H9 (cell line): ENCODE measurements around the gene RGS6. TPM values are rescaled to one million over a fixed set of nuclear protein-coding genes. Genes with fewer than 3 reads are reported as not detected.

Experiments used
- DNase-seq: peaks from one replicate; pipeline ENCODE4 v3.0.0-alpha.2; 2017
- H2AFZ ChIP-seq: one replicate; pipeline ENCODE4 v1.6.1; 2013; ENCODE audit warnings: mild to moderate bottlenecking, low read length, control low read depth, moderate library complexity
- H2AK5ac ChIP-seq: 2 replicates; pipeline ENCODE4 v1.6.1; 2013; ENCODE audit warnings: low read length, control low read depth, mixed read lengths; ENCODE audit not compliant: insufficient read length
- H2BK120ac ChIP-seq: one replicate; pipeline ENCODE4 v1.6.1; 2013; ENCODE audit warnings: low read depth, mild to moderate bottlenecking, low read length, control low read depth, inconsistent platforms; ENCODE audit not compliant: poor library complexity, severe bottlenecking
- H2BK12ac ChIP-seq: 2 replicates; pipeline ENCODE4 v1.6.1; 2013; ENCODE audit warnings: low read length, control low read depth, mixed read lengths, low read depth; ENCODE audit not compliant: insufficient read length
- H2BK15ac ChIP-seq: 2 replicates; pipeline ENCODE4 v1.6.1; 2013; ENCODE audit warnings: low read depth, low read length, control low read depth
- H2BK20ac ChIP-seq: one replicate; pipeline ENCODE4 v1.6.1; 2013; ENCODE audit warnings: low read depth, mild to moderate bottlenecking, low read length, control low read depth, inconsistent platforms; ENCODE audit not compliant: poor library complexity, severe bottlenecking
- H2BK5ac ChIP-seq: 2 replicates; pipeline ENCODE4 v1.6.1; 2013; ENCODE audit warnings: low read length, control low read depth, mixed read lengths; ENCODE audit not compliant: insufficient read length
- H3K14ac ChIP-seq: 2 replicates; pipeline ENCODE4 v1.6.1; 2013; ENCODE audit warnings: low read length, control low read depth; ENCODE audit not compliant: insufficient read depth
- H3K18ac ChIP-seq: 2 replicates; pipeline ENCODE4 v1.6.1; 2013; ENCODE audit warnings: low read depth, mild to moderate bottlenecking, mixed read lengths, low read length, control low read depth; ENCODE audit not compliant: insufficient read length
- H3K23ac ChIP-seq: 2 replicates; pipeline ENCODE4 v1.6.1; 2013; ENCODE audit warnings: low read length, control low read depth, mixed read lengths, low read depth; ENCODE audit not compliant: insufficient read length
- H3K23me2 ChIP-seq: 2 replicates; pipeline ENCODE4 v1.6.1; 2013; ENCODE audit warnings: low read depth, mild to moderate bottlenecking, mixed read lengths, low read length, control low read depth; ENCODE audit not compliant: insufficient read length, poor library complexity, severe bottlenecking
- H3K27ac ChIP-seq: 2 replicates; pipeline ENCODE4 v1.5.1; 2013; ENCODE audit warnings: low read length, control low read depth, mixed read lengths, low read depth; ENCODE audit not compliant: insufficient read length
- H3K27me3 ChIP-seq: 2 replicates; pipeline ENCODE4 v1.6.1; 2013; ENCODE audit warnings: low read length, control low read depth, inconsistent platforms; ENCODE audit not compliant: insufficient read depth
- H3K4ac ChIP-seq: 2 replicates; pipeline ENCODE4 v1.6.1; 2013; ENCODE audit warnings: low read depth, mild to moderate bottlenecking, control low read depth, inconsistent platforms, low read length, moderate library complexity
- H3K4me1 ChIP-seq: 2 replicates; pipeline ENCODE4 v1.6.1; 2013; ENCODE audit warnings: low read length, control low read depth, inconsistent platforms; ENCODE audit not compliant: insufficient read depth
- H3K4me2 ChIP-seq: 2 replicates; pipeline ENCODE4 v1.6.1; 2013; ENCODE audit warnings: low read length, control low read depth, mixed read lengths; ENCODE audit not compliant: insufficient read length, insufficient read depth
- H3K56ac ChIP-seq: 2 replicates; pipeline ENCODE4 v1.6.1; 2013; ENCODE audit warnings: low read depth, mild to moderate bottlenecking, mixed read lengths, low read length, control low read depth; ENCODE audit not compliant: insufficient read length
- H3K79me1 ChIP-seq: 2 replicates; pipeline ENCODE4 v1.6.1; 2013; ENCODE audit warnings: low read depth, mild to moderate bottlenecking, moderate library complexity, low read length, control low read depth, inconsistent platforms; ENCODE audit not compliant: insufficient read depth, poor library complexity, severe bottlenecking
- H3K79me2 ChIP-seq: 2 replicates; pipeline ENCODE4 v1.6.1; 2013; ENCODE audit warnings: low read length, control low read depth, inconsistent platforms; ENCODE audit not compliant: insufficient read depth
- H3K9ac ChIP-seq: 2 replicates; pipeline ENCODE4 v1.6.1; 2013; ENCODE audit warnings: low read length, control low read depth, mixed read lengths; ENCODE audit not compliant: insufficient read length; ENCODE audit errors: extremely low read depth
- H3K9me3 ChIP-seq: one replicate; pipeline ENCODE4 v1.6.1; 2013; ENCODE audit warnings: low read depth, low read length, inconsistent platforms; ENCODE audit not compliant: control insufficient read depth
- H3T11ph ChIP-seq: one replicate; pipeline ENCODE4 v1.6.1; 2013; ENCODE audit warnings: mild to moderate bottlenecking, low read length, control low read depth, inconsistent platforms
- H4K20me1 ChIP-seq: one replicate; pipeline ENCODE4 v1.6.1; 2013; ENCODE audit not compliant: control insufficient read depth, insufficient read length, insufficient read depth
- H4K5ac ChIP-seq: 2 replicates; pipeline ENCODE4 v1.6.1; 2013; ENCODE audit warnings: low read depth, mild to moderate bottlenecking, mixed read lengths, low read length, control low read depth; ENCODE audit not compliant: insufficient read length
- H4K8ac ChIP-seq: replicated peaks from 2 replicates; pipeline ENCODE4 v1.6.1; 2013; ENCODE audit warnings: low read length, control low read depth, mixed read lengths, low read depth; ENCODE audit not compliant: insufficient read length
- H4K91ac ChIP-seq: 2 replicates; pipeline ENCODE4 v1.6.1; 2013; ENCODE audit warnings: low read depth, mild to moderate bottlenecking, moderate library complexity, mixed read lengths, low read length, control low read depth; ENCODE audit not compliant: insufficient read length
- H3K27ac Mint-ChIP-seq, 3 experiments: 2 replicates in 2 of 3; 3 replicates in 1 of 3; pipeline ENCODE4 v1.8.0; 2020 to 2021; ENCODE audit warnings: mixed read lengths in 3 of 3, mild to moderate bottlenecking in 1 of 3, moderate library complexity in 1 of 3
- H3K27me3 Mint-ChIP-seq: 2 replicates; pipeline ENCODE4 v1.8.0; 2021; ENCODE audit warnings: low read depth, mild to moderate bottlenecking, moderate library complexity, mixed read lengths
- H3K36me3 Mint-ChIP-seq, 3 experiments: 2 replicates in 2 of 3; 3 replicates in 1 of 3; pipeline ENCODE4 v1.8.0; 2020 to 2021; ENCODE audit warnings: low read depth in 3 of 3, mixed read lengths in 3 of 3; ENCODE audit not compliant: insufficient read depth in 1 of 3
- H3K4me1 Mint-ChIP-seq, 2 experiments: 2 replicates each; pipeline ENCODE4 v1.8.0; 2020; ENCODE audit warnings: mixed read lengths in 2 of 2
- H3K4me3 Mint-ChIP-seq, 2 experiments: 2 replicates in 1 of 2; 3 replicates in 1 of 2; pipeline ENCODE4 v1.8.0; 2020 to 2021; ENCODE audit warnings: mild to moderate bottlenecking in 2 of 2, mixed read lengths in 2 of 2, moderate library complexity in 1 of 2
- H3K9me3 Mint-ChIP-seq, 2 experiments: 2 replicates in 1 of 2; 3 replicates in 1 of 2; pipeline ENCODE4 v1.8.0; 2020; ENCODE audit warnings: mild to moderate bottlenecking in 2 of 2, mixed read lengths in 2 of 2, moderate library complexity in 1 of 2
- CTCF ChIP-seq: fragments of 200-600 bp; sonication (generic); conservative IDR thresholded peaks from 3 replicates; pipeline ENCODE4 v1.8.0; 2021; ENCODE audit warnings: antibody characterized with exemption, mild to moderate bottlenecking
- WGBS: extraction: QIAGEN DNeasy Blood & Tissue Kit; methylation state at CpG from one replicate; pipeline ENCODE4 v1.1.7; 2013; ENCODE audit warnings: missing lambda C conversion rate, low lambda C conversion rate, mixed read lengths; ENCODE audit not compliant: insufficient read length; ENCODE audit errors: extremely low coverage; 5-methylcytosine and 5-hydroxymethylcytosine counted together
- total RNA-seq: library from RNA; stranded (reverse); gene quantifications from 2 replicates; pipeline ENCODE4 v1.2.1, GENCODE V29; 2021

Gene RGS6
- total RNA-seq, 1 experiment from 2014 or later, result 3.0 TPM

GRCh38 chr14:72498646-72499045 is 566.4 kb downstream of the RGS6 start:
- H3K23me2 ChIP-seq, result no peaks in the 10 kb centered on the region
- Mint-ChIP-seq H3K4me3 (no peak overlapping the region), H3K27me3 (no peaks in the 10 kb centered on the region; the same call in 1 of the 2 replicates), H3K9me3 (peaks cover 19 to 25% of the 10 kb centered on the region in 2 experiments), H3K36me3 (peaks cover 5 to 9% (median 7%) of the 10 kb centered on the region in 3 experiments; a peak in 6 of 7 replicates), H3K4me1 (peaks cover 0 to 5% of the 10 kb centered on the region in 2 experiments; a peak in 1 of 4 replicates), H3K27ac (no peak overlapping the region; a peak in 1 of 7 replicates)
- WGBS, result no CpG with 5 or more reads among the region's 7 CpGs
- H3K14ac ChIP-seq, result no peak overlapping the region
- no peaks in the 10 kb centered on the region for H3K27me3 ChIP-seq
- H3K4me2 ChIP-seq, result no peak overlapping the region
- TF ChIP-seq CTCF, result no peak
- no peaks in the 10 kb centered on the region for H3K9me3 ChIP-seq
- H2AFZ ChIP-seq, result no peak overlapping the region
- H2BK12ac ChIP-seq, result no peak overlapping the region
- H2BK5ac ChIP-seq, result no peak overlapping the region
- no peak overlapping the region for H3K27ac ChIP-seq
- no peak overlapping the region for H3K23ac ChIP-seq
- no peak overlapping the region for H3K18ac ChIP-seq
- no peak for DNase-seq
- H3K79me2 ChIP-seq, result no peaks in the 10 kb centered on the region
- no peak overlapping the region for H4K8ac ChIP-seq
- H3K79me1 ChIP-seq, result no peaks in the 10 kb centered on the region
- no peak overlapping the region for H2AK5ac ChIP-seq
- H3T11ph ChIP-seq, result no peak overlapping the region
- no peaks in the 10 kb centered on the region for H4K20me1 ChIP-seq
- H2BK120ac ChIP-seq, result no peak overlapping the region
- no peaks in the 10 kb centered on the region for H3K4me1 ChIP-seq
- H3K9ac ChIP-seq, result no peak overlapping the region
- H3K4ac ChIP-seq, result no peak overlapping the region
- H4K5ac ChIP-seq, result no peak overlapping the region
- H4K91ac ChIP-seq, result no peak overlapping the region
- H2BK15ac ChIP-seq, result no peak overlapping the region
- H3K56ac ChIP-seq, result no peak overlapping the region
- H2BK20ac ChIP-seq, result no peak overlapping the region
